Thyroid gland (tissue), 4 donors: Measurements from ENCODE around the gene YIPF3. TPM values are rescaled to one million over a fixed set of nuclear protein-coding genes. Genes with fewer than 3 reads are reported as not detected.

Source experiments
- DNase-seq, 2 donors: peaks; one replicate each; pipeline ENCODE4 v3.0.0-alpha.2; 2019
- H3K27ac ChIP-seq, 3 donors: fragments of 200-600 bp; sonication (generic); 1 replicate in 2 of 3; 2 replicates in 1 of 3; pipeline ENCODE4 v1.5.1; 2016 to 2019; ENCODE audit warnings: mild to moderate bottlenecking in 1 of 3, moderate library complexity in 1 of 3
- H3K27me3 ChIP-seq: fragments of 200-600 bp; sonication (generic); one replicate; pipeline ENCODE4 v1.5.1; 2019
- H3K36me3 ChIP-seq, 2 donors: fragments of 200-600 bp; sonication (generic); one replicate each; pipeline ENCODE4 v1.5.1; 2016 to 2019
- H3K4me1 ChIP-seq, 2 donors: fragments of 200-600 bp; sonication (generic); one replicate each; pipeline ENCODE4 v1.5.1; 2017 to 2019
- H3K4me3 ChIP-seq, 3 donors: fragments of 200-600 bp; sonication (generic); replicated peaks in 1 of 3; 1 replicate in 2 of 3; 2 replicates in 1 of 3; pipeline ENCODE4 v1.5.1; 2016; ENCODE audit warnings: mild to moderate bottlenecking in 1 of 3
- H3K9me3 ChIP-seq: fragments of 200-600 bp; sonication (generic); one replicate; pipeline ENCODE4 v1.5.1; 2017
- POLR2A ChIP-seq, 2 donors: fragments of 450-650 bp; IDR thresholded peaks; one replicate each; pipeline ENCODE4 v1.6.1; 2017; ENCODE audit warnings: antibody characterized with exemption in 2 of 2, mild to moderate bottlenecking in 2 of 2, moderate library complexity in 1 of 2
- WGBS, 2 donors: methylation state at CpG; one replicate each; pipeline ENCODE4 v1.1.5; 2017; 5-methylcytosine and 5-hydroxymethylcytosine counted together
- intact Hi-C: fragments of 100-400 bp; cut with DNase I; formaldehyde crosslinking; loops from one replicate; pipeline ENCODE4 v1.15.1; 2023
- total RNA-seq, 4 donors: library from RNA; depleted of rRNA; stranded (reverse); fragments of >200 nt; gene quantifications; one replicate each; pipeline ENCODE4 v1.2.3, GENCODE V29; 2016
- TF ChIP-seq, protein P1 (sequence below), 6 experiments: fragments of 200-600 bp in 3 of 6; fragments of 450-650 bp in 3 of 6; sonication (generic) in 3 of 6; IDR thresholded peaks; one replicate each; pipeline ENCODE4 v1.5.1; 2016 to 2019; ENCODE audit warnings: antibody characterized with exemption in 6 of 6, mild to moderate bottlenecking in 2 of 6, inconsistent platforms in 1 of 6, moderate library complexity in 1 of 6

The YIPF3 gene
- total RNA-seq, 4 donors from 2014 or later = 126 to 145 (median 128) TPM

GRCh38 chr6:43509984-43510826, 6.5 kb downstream of the YIPF3 start, which contains the start of gene LRRC73:
TSS of gene LRRC73 (minus strand) at chr6:43510346. CDS start at chr6:43509785, 561 bp downstream.
- Histone ChIP-seq H3K27ac (peak within 1 kb of the TSS in 1 of 3 donors; percentile 38), H3K9me3 (no peaks in the 10 kb centered on the region), H3K4me3 (peak within 1 kb of the TSS in 2 of 3 donors; percentile 10 to 68), H3K27me3 (no peaks in the 10 kb centered on the region), H3K4me1 (peaks cover 13 to 25% of the 10 kb centered on the region in 2 donors), H3K36me3 (peaks cover 35 to 36% of the 10 kb centered on the region in 2 donors)
- intact Hi-C loops = loop anchor here (5.0 to 10.0 kb wide), 2 partner anchors 145 to 248 kb away; partner anchors contain the start of gene ZNF318
- peak in 1 of 2 donors; percentile 69 for TF ChIP-seq POLR2A (IDR thresholded peaks at IDR 0.05)
- TF ChIP-seq, protein P1, sequence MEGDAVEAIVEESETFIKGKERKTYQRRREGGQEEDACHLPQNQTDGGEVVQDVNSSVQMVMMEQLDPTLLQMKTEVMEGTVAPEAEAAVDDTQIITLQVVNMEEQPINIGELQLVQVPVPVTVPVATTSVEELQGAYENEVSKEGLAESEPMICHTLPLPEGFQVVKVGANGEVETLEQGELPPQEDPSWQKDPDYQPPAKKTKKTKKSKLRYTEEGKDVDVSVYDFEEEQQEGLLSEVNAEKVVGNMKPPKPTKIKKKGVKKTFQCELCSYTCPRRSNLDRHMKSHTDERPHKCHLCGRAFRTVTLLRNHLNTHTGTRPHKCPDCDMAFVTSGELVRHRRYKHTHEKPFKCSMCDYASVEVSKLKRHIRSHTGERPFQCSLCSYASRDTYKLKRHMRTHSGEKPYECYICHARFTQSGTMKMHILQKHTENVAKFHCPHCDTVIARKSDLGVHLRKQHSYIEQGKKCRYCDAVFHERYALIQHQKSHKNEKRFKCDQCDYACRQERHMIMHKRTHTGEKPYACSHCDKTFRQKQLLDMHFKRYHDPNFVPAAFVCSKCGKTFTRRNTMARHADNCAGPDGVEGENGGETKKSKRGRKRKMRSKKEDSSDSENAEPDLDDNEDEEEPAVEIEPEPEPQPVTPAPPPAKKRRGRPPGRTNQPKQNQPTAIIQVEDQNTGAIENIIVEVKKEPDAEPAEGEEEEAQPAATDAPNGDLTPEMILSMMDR (IDR thresholded peaks at IDR 0.05) = no peak
- 16% methylated on average over 51 of the region's 96 CpGs; no CpG with 5 or more reads in 1 of the 2 donors for WGBS, 2 donors
- peak; percentile 86 to 89 for DNase-seq

DNA sequence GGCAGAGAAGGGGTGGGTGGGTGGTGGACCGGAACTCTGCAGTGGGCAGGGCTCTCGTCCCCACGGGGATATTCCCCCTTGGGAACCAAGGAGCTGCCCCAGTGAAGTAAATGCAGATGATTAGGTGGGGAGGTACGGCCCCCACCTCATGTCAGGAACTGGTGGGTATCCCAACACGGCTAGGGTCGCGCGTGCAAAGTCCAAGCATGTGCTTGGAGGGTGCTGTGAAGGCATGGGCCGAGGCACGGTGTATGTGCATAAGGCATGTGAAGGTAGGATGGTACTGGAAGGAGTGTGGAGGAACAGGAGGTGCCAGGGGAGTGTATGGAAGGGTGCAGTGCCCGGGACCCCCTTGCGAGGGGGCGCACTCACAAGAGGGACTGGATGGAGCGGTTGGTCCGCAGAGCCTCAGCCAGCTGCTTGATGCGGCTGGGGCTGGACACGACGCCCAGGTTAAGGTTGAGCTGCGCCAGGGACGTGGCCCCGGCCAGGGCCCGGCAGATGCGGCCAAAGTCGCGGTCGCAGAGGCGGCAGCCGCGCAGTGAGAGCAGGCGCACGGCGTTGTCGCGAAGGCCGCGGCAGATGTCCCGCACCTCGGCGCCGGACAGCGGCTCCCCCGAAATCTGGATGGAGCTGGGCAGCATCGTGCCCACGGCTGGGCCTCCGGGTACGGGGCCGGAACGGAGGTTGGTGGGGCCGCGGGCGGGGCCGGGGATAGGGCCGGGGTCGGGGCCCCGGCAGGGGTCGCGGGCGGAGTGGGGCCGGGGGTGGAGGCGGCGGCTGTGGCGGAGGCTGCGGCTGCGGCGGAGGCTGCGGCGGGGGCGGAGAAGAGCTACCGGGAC, 7.4 kb downstream of the YIPF3 start:
- WGBS, 2 donors = 15 to 33% methylated on average over 19 to 28 of the region's 69 CpGs
- TF ChIP-seq POLR2A (IDR thresholded peaks at IDR 0.05) = no peak
- TF ChIP-seq, protein P1 (IDR thresholded peaks at IDR 0.05) = no peak
- no peak overlapping the region for H3K27ac ChIP-seq
- intact Hi-C loops = loop anchor here (5.0 to 10.0 kb wide), 2 partner anchors 145 to 247 kb away; partner anchors contain the start of gene ZNF318
- DNase-seq = peak; percentile 25 to 30
- H3K27me3 ChIP-seq = no peaks in the 10 kb centered on the region
- H3K9me3 ChIP-seq = no peaks in the 10 kb centered on the region
- peak overlapping the region in 2 of 3 donors; percentile 10 to 68 for H3K4me3 ChIP-seq
- peaks cover 35 to 38% of the 10 kb centered on the region in 2 donors for H3K36me3 ChIP-seq
- peaks cover 11 to 17% of the 10 kb centered on the region in 2 donors for H3K4me1 ChIP-seq

- H3K4me3 ChIP-seq = no peak overlapping the region
Measured at GRCh38 chr6:43508481-43509141, 8.1 kb downstream of the YIPF3 start.

More at GRCh38 chr6:43508481-43509141, 8.1 kb downstream of the YIPF3 start:
- DNase-seq = no peak
- peaks cover 11 to 17% of the 10 kb centered on the region in 2 donors for H3K4me1 ChIP-seq
- H3K27ac ChIP-seq = no peak overlapping the region
- WGBS, 2 donors = 72 to 75% methylated on average over 8 of the region's 8 CpGs
- intact Hi-C loops = loop anchor here (5.0 to 10.0 kb wide), 2 partner anchors 144 to 246 kb away; partner anchors contain the start of gene ZNF318
- TF ChIP-seq, protein P1 (IDR thresholded peaks at IDR 0.05) = no peak
- TF ChIP-seq POLR2A (IDR thresholded peaks at IDR 0.05) = no peak
- H3K36me3 ChIP-seq = peaks cover 36 to 37% of the 10 kb centered on the region in 2 donors
- no peaks in the 10 kb centered on the region for H3K27me3 ChIP-seq
- H3K9me3 ChIP-seq = no peaks in the 10 kb centered on the region
